GM19463 (cell line): ENCODE results near the gene GPR156.

Experiments
- ATAC-seq: cut with Tn5 transposase; IDR thresholded peaks from one replicate; pipeline ENCODE4 v1.9.1; 2021; ENCODE audit warnings: mild to moderate bottlenecking, moderate library complexity; ENCODE audit not compliant: unreplicated experiment

GPR156 gene

GRCh38 chr3:120130656-120131055 is 154.4 kb downstream of the GPR156 start:
- no peak for ATAC-seq

- ATAC-seq = no peak
Measured at GRCh38 chr3:120129718-120130513, 155.1 kb downstream of the GPR156 start.

GRCh38 chr3:120129051-120129450 is 156.0 kb downstream of the GPR156 start:
- no peak for ATAC-seq

- ATAC-seq = no peak
Measured at GRCh38 chr3:120125992-120126391, 159.0 kb downstream of the GPR156 start.

GRCh38 chr3:120119846-120120510 is 165.0 kb downstream of the GPR156 start:
- ATAC-seq = no peak
